ENCODE data around the gene CCDC181.
A peak's percentile ranks its signal among the peaks of the same experiment; 100 is the strongest.

Gene CCDC181

GRCh38 chr1:169392406-169392805 is 34.9 kb downstream of the CCDC181 start:
- no peak for DNase-seq

GRCh38 chr1:169390303-169390702 is 37.0 kb downstream of the CCDC181 start:
- no peak for DNase-seq

GRCh38 chr1:169387399-169387798 is 39.9 kb downstream of the CCDC181 start:
- no peak for DNase-seq

GRCh38 chr1:169383449-169383848 is 43.8 kb downstream of the CCDC181 start:
- DNase-seq, result no peak

GRCh38 chr1:169381162-169381561 is 46.1 kb downstream of the CCDC181 start:
- no peak for DNase-seq

DNA sequence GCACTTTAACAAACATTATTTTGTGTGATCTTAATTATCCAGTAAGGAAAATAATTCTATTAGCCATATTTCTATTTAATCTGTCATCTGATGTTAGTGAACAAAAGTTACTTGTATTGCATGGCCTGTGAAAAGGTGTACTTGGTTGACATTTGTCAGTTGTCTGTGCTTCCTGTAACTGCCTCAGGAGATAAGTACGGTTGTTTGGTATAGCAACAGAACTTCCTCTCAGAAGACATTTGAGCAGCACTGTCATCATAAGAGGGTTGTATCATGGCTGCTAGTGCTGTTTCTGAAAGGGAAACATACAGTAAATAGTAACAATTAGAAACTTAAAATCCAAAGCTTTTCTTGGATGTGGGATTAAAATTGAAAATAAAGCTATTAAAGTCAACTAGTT is 55.9 kb downstream of the CCDC181 start:
- no peak for DNase-seq

- peak; percentile 14 to 15 for DNase-seq
These were observed 58.9 kb downstream of the CCDC181 start for GRCh38 chr1:169368406-169368769.

DNA sequence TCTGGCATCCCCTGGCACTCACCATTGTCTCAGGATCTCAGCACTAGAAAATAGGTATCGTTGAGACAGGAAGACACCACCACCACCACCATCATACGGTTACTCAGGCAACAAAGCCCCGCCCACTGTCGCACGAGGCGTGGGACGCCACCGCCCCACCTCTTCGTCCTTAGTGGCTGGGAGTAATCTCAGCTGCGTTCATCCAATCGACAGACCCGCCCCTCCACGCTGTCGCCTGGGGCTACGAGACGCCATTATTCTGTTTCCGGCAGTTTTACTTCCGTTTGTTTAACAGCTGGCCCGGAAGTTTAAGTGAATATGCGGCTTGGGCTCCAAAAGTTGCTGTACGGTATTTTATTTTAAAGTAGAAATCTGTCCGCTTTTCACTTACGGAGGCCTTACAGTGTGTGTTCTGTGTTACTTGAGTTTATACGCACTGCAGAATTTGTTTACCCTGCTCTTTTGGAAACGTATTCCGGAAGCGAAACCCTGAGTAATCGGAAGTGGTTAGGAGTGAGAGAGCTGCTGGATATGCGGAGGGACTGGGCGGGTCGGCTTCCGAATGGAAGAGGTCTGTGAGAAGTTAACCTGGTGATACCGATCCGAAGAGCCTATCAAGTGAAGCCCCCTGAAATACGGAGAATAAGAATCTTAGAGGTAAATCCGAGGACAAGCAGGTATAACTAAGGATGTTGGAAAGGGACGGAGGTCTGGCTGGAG is 59.4 kb downstream of the CCDC181 start, which contains the start of the genes BLZF1 and NME7:
BLZF1 (plus strand) TSS at position 510 of the 720 bp plus-strand sequence. CDS start 1,328 bp downstream, outside the sequence.
NME7 (minus strand) TSS at position 112 of the 720 bp plus-strand sequence; CDS start at position 25, 87 bp downstream.
- peak; percentile 95 to 98 for DNase-seq

DNA sequence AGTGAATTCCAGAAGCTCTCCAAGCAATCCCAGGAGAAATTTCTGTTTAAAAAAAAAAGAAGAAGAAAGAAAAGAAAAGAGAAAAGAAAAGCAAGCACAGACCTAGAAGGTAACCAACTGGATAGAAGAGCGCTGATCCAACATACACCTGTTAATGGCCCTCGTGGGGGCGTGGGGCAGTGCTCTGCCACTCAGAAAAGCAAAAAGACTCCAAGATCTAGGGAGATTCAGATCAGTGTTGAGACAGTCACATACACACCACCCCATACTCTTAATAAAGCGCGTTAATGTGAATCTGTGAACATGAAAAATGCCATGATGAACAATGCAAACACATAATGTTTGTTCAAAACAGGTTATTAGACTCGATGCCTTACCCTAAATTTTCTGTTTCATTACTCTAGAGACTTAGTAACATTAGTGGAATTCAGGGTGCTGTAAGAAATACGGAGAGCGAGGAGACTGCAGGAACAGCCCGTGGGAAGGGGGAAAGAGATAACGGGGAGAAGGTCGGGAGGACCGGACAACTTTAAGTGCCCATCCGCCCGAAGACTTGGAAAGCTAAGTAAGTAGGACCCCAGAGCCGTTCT is 60.1 kb downstream of the CCDC181 start:
- no peak for DNase-seq

GRCh38 chr1:169364948-169365347 is 62.3 kb downstream of the CCDC181 start:
- DNase-seq, result no peak

GRCh38 chr1:169363046-169363730 is 64.1 kb downstream of the CCDC181 start:
- peak in 1 of 2 experiments; percentile 23 for DNase-seq

DNA sequence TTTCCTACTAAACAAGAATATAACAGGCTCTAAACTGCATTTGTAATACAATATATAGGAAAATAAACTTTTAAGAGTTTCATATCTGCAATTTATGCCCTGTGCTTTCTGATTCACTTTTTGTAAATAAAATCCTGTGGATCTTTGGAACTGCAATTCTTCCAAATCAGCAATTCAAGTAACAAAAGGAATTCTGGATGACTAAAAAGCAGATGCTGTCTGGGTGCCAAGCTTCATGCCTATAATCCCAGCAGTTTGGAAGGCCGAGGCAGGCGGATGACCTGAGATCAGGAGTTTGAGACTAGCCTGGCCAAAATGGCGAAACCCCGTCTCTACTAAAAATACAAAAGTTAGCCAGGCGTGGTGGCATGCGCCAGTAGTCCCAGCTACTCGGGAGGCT is 66.0 kb downstream of the CCDC181 start:
- DNase-seq, result no peak

- DNase-seq, result no peak
These were observed 66.9 kb downstream of the CCDC181 start for GRCh38 chr1:169360415-169360814.

DNA sequence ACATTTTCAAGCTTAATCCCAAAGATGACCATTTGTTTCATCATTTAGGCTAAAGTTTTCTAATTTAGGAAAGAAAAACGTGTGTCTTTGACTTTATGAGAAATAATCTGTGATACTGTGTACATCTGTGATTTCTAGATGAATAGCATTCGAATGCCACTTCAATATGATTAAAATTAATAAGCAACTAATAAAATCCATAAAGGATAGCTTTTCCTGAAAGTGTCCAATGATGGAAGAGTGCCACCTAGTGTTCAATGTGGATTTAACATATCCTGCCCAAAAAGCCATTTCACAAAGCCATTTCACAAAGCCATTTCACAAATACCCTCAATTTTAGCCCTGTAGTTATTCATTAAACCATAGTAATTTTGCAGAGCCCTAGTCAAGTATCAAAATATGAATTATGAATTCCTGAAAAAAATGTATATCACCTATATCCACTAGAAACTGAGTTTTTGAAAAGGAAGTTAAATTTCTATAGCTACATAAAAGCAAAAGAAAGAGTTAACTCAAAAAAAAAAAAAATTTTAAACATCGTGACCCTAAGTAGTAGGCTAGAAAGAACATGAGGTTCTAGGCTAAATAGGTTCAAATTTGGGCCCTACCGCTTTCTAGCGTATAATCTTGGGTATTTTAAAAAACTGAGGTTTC is 78.8 kb downstream of the CCDC181 start:
- no peak for DNase-seq

DNA sequence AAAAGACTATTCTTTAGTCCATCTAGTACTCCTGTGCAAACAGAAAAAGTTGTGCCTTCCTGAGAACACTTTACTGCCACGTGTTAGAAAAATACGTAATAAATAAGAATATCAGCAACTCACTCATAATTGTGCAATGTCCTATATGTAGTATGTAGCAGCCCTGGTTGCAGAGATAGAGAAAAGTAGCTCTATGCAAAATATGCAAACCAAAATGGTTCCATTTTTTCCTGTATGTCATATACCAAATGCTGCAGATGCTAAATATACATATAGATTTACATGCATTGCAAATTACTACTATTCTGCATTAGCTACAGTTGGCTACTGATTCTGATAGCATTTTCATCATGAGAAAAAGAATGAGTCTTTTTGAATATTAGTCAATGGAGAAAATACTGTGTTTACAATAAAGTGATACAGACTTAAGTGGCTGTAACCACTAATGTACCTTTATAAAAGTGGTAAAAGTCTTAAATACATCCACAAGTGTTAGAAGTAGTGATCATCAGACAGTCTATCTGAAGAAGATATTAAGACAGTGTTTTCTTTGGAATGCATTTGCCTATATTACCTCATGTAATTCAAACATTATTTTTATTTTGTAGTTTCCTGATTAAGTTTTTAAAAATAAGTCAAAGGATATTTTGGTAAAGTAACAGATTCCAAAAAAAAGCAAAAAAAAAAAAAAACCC is 79.4 kb downstream of the CCDC181 start:
- no peak for DNase-seq

DNA sequence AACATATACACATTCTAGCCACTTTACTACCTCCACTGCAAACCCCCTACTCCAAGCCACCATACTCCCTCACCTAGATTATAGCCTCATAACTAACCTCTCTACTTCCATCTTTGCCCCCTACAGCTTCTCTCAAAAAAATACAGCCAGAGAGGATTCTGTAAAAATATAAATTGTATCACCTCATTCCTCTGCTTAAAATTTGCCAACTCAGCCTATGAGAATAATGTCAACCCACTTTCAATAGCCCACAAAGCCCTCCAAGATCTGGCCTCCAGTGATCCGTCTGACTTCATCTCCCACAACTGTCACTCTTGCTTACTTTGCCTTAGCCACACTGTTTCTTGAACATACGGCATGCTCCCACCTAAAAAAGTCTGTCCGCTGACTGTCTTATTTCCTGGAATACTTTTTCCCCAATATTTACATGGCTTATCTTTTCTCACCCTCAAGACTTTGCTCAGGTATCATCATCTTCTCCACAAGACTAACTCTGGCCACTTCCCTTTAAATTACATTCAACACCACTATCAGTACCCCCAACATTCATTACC is 81.2 kb downstream of the CCDC181 start:
- no peak for DNase-seq

DNA sequence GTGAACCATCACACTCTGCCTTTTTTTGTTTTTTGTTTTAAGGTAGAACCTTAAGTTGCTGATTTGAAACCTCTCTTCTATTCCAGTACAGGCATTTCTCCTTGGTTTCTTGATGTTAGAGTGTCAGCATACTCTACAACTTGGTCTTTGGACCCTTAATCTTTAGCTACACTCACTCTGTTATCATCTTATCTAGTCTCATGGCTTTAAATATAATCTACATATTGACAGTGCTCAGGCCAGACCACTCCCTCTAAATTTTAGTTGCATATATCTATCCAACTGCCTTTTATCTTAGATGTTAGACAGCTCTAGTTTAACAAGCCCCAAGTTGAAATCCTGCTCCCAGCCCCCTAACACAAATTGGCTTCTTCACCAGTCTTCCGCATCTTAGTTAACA is 81.8 kb downstream of the CCDC181 start:
- DNase-seq, result no peak

All from stimulated activated CD4-positive, alpha-beta T cell treated with anti-CD3 and anti-CD28 coated beads, Interleukin-4, amount 100 ng/mL, for 4 hours (primary cell).